ENCODE data around the gene FLCN. TPM values are rescaled to one million over a fixed set of nuclear protein-coding genes. Genes with fewer than 3 reads are reported as not detected.

FLCN gene
- polyA plus RNA-seq, 1 donor from 2014 or later: 34.0 TPM

DNA sequence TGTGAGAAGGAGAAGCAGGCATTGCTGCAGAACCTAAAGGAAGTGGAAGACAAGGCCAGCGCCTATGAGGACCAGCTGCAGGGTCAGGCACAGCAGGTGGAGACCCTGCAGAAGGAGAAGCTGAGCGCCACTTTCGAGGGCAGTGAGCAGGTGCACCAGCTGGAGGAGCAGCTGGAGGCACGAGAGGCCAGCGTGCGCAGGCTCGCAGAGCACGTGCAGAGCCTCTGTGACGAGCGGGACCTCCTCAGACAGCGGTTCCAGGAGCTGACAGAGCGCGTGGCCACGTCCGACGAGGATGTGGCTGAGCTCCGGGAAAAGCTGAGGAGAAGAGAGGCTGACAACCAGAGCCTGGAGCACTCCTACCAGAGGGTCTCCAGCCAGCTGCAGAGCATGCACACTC lies 72.3 kb downstream of the FLCN start:
- H3K27ac ChIP-seq (ENCODE audit: low read length): no peak overlapping the region
- H3K79me2 ChIP-seq (replicated peaks; ENCODE audit: insufficient read depth, low read length): no peaks in the 10 kb centered on the region
- no peaks in the 10 kb centered on the region for H3K36me3 ChIP-seq (ENCODE audit: insufficient read depth, low read length)
- TF ChIP-seq POLR2AphosphoS5 (IDR thresholded peaks at IDR 0.05) (no peak), EP300 (conservative IDR thresholded peaks at IDR 0.05; ENCODE audit: poor library complexity, severe bottlenecking) (no peak), TAF1 (IDR thresholded peaks at IDR 0.05; ENCODE audit: low read depth) (no peak), RAD21 (conservative IDR thresholded peaks at IDR 0.05) (no peak), EZH2 (IDR thresholded peaks at IDR 0.05; ENCODE audit: borderline replicate concordance, insufficient read depth, low read length, poor library complexity, severe bottlenecking) (no peak), MXI1 (conservative IDR thresholded peaks at IDR 0.05; ENCODE audit: poor library complexity, severe bottlenecking) (no peak), SMC3 (conservative IDR thresholded peaks at IDR 0.05; ENCODE audit: poor library complexity) (no peak), CTCF (IDR thresholded peaks at IDR 0.05; ENCODE audit: poor library complexity, severe bottlenecking) (no peak)
- TF ChIP-seq, protein P1, sequence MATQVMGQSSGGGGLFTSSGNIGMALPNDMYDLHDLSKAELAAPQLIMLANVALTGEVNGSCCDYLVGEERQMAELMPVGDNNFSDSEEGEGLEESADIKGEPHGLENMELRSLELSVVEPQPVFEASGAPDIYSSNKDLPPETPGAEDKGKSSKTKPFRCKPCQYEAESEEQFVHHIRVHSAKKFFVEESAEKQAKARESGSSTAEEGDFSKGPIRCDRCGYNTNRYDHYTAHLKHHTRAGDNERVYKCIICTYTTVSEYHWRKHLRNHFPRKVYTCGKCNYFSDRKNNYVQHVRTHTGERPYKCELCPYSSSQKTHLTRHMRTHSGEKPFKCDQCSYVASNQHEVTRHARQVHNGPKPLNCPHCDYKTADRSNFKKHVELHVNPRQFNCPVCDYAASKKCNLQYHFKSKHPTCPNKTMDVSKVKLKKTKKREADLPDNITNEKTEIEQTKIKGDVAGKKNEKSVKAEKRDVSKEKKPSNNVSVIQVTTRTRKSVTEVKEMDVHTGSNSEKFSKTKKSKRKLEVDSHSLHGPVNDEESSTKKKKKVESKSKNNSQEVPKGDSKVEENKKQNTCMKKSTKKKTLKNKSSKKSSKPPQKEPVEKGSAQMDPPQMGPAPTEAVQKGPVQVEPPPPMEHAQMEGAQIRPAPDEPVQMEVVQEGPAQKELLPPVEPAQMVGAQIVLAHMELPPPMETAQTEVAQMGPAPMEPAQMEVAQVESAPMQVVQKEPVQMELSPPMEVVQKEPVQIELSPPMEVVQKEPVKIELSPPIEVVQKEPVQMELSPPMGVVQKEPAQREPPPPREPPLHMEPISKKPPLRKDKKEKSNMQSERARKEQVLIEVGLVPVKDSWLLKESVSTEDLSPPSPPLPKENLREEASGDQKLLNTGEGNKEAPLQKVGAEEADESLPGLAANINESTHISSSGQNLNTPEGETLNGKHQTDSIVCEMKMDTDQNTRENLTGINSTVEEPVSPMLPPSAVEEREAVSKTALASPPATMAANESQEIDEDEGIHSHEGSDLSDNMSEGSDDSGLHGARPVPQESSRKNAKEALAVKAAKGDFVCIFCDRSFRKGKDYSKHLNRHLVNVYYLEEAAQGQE (IDR thresholded peaks at IDR 0.05; ENCODE audit: borderline replicate concordance): no peak
- H3K9me2 ChIP-seq (ENCODE audit: insufficient read depth, low read length): no peaks in the 10 kb centered on the region
- H2AFZ ChIP-seq (ENCODE audit: low read depth, low read length): no peak overlapping the region
- H3K4me3 ChIP-seq (ENCODE audit: low read length): no peak overlapping the region
- no peak overlapping the region for H3K4me2 ChIP-seq (ENCODE audit: low read length)
- H3F3A ChIP-seq (ENCODE audit: insufficient read depth, low read length, poor library complexity, severe bottlenecking): no peaks in the 10 kb centered on the region
- no peaks in the 10 kb centered on the region for H3K9me3 ChIP-seq (ENCODE audit: low read length)
- H3K27me3 ChIP-seq (ENCODE audit: insufficient read depth, low read depth, low read length): no peaks in the 10 kb centered on the region
- no peaks in the 10 kb centered on the region for H4K20me1 ChIP-seq (ENCODE audit: insufficient read depth)
- no peak overlapping the region for H3K9ac ChIP-seq (ENCODE audit: low read length)

- Histone ChIP-seq H3K79me2 (replicated peaks; ENCODE audit: insufficient read depth, low read length) (no peaks in the 10 kb centered on the region), H3K9me3 (ENCODE audit: low read length) (no peaks in the 10 kb centered on the region), H3K36me3 (ENCODE audit: insufficient read depth, low read length) (no peaks in the 10 kb centered on the region), H3K4me3 (ENCODE audit: low read length) (no peak overlapping the region), H3K4me2 (ENCODE audit: low read length) (no peak overlapping the region), H3K9ac (ENCODE audit: low read length) (no peak overlapping the region), H3K9me2 (ENCODE audit: insufficient read depth, low read length) (no peaks in the 10 kb centered on the region), H4K20me1 (ENCODE audit: insufficient read depth) (no peaks in the 10 kb centered on the region), H2AFZ (ENCODE audit: low read depth, low read length) (no peak overlapping the region), H3F3A (ENCODE audit: insufficient read depth, low read length, poor library complexity, severe bottlenecking) (no peaks in the 10 kb centered on the region), H3K27ac (ENCODE audit: low read length) (no peak overlapping the region), H3K27me3 (ENCODE audit: insufficient read depth, low read depth, low read length) (no peaks in the 10 kb centered on the region)
- TF ChIP-seq POLR2AphosphoS5 (IDR thresholded peaks at IDR 0.05): no peak
- TF ChIP-seq, protein P1 (IDR thresholded peaks at IDR 0.05; ENCODE audit: borderline replicate concordance): no peak
- TF ChIP-seq EP300 (conservative IDR thresholded peaks at IDR 0.05; ENCODE audit: poor library complexity, severe bottlenecking): no peak
- TF ChIP-seq RAD21 (conservative IDR thresholded peaks at IDR 0.05): no peak
- no peak for TF ChIP-seq SMC3 (conservative IDR thresholded peaks at IDR 0.05; ENCODE audit: poor library complexity)
- no peak for TF ChIP-seq TAF1 (IDR thresholded peaks at IDR 0.05; ENCODE audit: low read depth)
- TF ChIP-seq CTCF (IDR thresholded peaks at IDR 0.05; ENCODE audit: poor library complexity, severe bottlenecking): no peak
- no peak for TF ChIP-seq EZH2 (IDR thresholded peaks at IDR 0.05; ENCODE audit: borderline replicate concordance, insufficient read depth, low read length, poor library complexity, severe bottlenecking)
- TF ChIP-seq MXI1 (conservative IDR thresholded peaks at IDR 0.05; ENCODE audit: poor library complexity, severe bottlenecking): no peak
These were observed 72.8 kb downstream of the FLCN start for GRCh38 chr17:17164156-17164555.

Data from neural cell (in vitro differentiated cells).